Activated T-cell treated with anti-CD3 and anti-CD28 coated beads, Interleukin-2, amount 50 U/mL, for 72 hours (primary cell): Measurements from ENCODE around the gene FUT2. TPM values are rescaled to one million over a fixed set of nuclear protein-coding genes. Genes with fewer than 3 reads are reported as not detected.
A peak's percentile ranks its signal among the peaks of the same experiment; 100 is the strongest.

Experiments used
- ATAC-seq, 2 donors: fragments of 150-1000 bp; cut with Tn5 transposase; replicated peaks in 1 of 2; 2 replicates each; pipeline ENCODE4 v1.10.0; 2021; ENCODE audit warnings: moderate library complexity in 2 of 2, mild to moderate bottlenecking in 1 of 2
- DNase-seq, 2 donors: peaks; one replicate each; pipeline ENCODE4 v3.0.0; 2021 to 2022; ENCODE audit warnings: mixed read lengths in 1 of 2
- H3K27ac Mint-ChIP-seq: one replicate; pipeline ENCODE4 v1.8.0; 2022; ENCODE audit warnings: mild to moderate bottlenecking, moderate library complexity, mixed read lengths
- H3K27me3 Mint-ChIP-seq: one replicate; pipeline ENCODE4 v1.8.0; 2022; ENCODE audit warnings: low read depth, mixed read lengths
- H3K36me3 Mint-ChIP-seq, 2 donors: one replicate each; pipeline ENCODE4 v1.8.0; 2022; ENCODE audit warnings: mixed read lengths in 2 of 2, mild to moderate bottlenecking in 1 of 2; ENCODE audit not compliant: insufficient read depth in 2 of 2
- H3K4me1 Mint-ChIP-seq: one replicate; pipeline ENCODE4 v1.8.0; 2022; ENCODE audit warnings: low read depth, mixed read lengths
- H3K4me3 Mint-ChIP-seq, 2 donors: one replicate each; pipeline ENCODE4 v1.8.0; 2022; ENCODE audit warnings: mild to moderate bottlenecking in 2 of 2, mixed read lengths in 2 of 2, moderate library complexity in 2 of 2
- H3K9me3 Mint-ChIP-seq, 2 donors: one replicate each; pipeline ENCODE4 v1.8.0; 2022; ENCODE audit warnings: mixed read lengths in 2 of 2
- total RNA-seq, 2 donors: library from RNA; stranded (reverse); gene quantifications; one replicate each; pipeline ENCODE4 v1.2.3, GENCODE V29; 2022

FUT2 gene
- total RNA-seq, 2 donors from 2014 or later: not detected

- Mint-ChIP-seq H3K9me3 (no peaks in the 10 kb centered on the region), H3K27ac (peak overlapping the region; percentile 55), H3K4me3 (peak overlapping the region; percentile 65 to 75), H3K36me3 (no peaks in the 10 kb centered on the region), H3K4me1 (peaks cover 7% of the 10 kb centered on the region), H3K27me3 (no peaks in the 10 kb centered on the region)
- DNase-seq (peak; percentile 85 to 86), ATAC-seq (peak; percentile 95 to 96)
These were observed 34.7 kb upstream of the FUT2 start for GRCh38 chr19:48660852-48661710.

DNA sequence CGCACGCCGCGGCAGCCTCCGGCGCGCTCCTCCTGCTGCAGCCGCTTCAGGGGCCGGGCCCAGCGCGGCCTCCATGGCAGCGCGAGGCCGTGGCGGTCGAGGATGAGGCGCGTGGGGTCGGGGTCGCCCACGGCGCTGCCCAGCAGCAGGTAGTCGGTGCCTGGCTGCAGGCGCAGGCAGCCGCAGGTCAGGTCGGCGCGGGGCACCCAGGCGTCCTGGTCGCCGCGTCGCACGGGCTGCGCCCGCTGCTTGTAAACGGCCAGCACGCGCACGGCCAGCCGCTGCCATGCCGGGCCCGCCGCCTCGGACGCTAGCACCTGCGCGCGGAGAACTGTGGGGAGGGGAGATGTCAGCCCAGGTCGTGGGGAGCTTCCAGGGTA lies 34.1 kb upstream of the FUT2 start:
- Mint-ChIP-seq H3K4me1 (peaks cover 7% of the 10 kb centered on the region), H3K9me3 (no peaks in the 10 kb centered on the region), H3K27me3 (no peaks in the 10 kb centered on the region), H3K36me3 (no peaks in the 10 kb centered on the region), H3K4me3 (no peak overlapping the region), H3K27ac (no peak overlapping the region)
- no peak for DNase-seq
- ATAC-seq: no peak

- ATAC-seq (no peak), DNase-seq (no peak)
- no peaks in the 10 kb centered on the region for H3K27me3 Mint-ChIP-seq
- no peaks in the 10 kb centered on the region for H3K9me3 Mint-ChIP-seq
- H3K4me1 Mint-ChIP-seq: peaks cover 7% of the 10 kb centered on the region
- H3K27ac Mint-ChIP-seq: no peak overlapping the region
- H3K36me3 Mint-ChIP-seq: no peaks in the 10 kb centered on the region
- H3K4me3 Mint-ChIP-seq: no peak overlapping the region
These were observed 32.1 kb upstream of the FUT2 start for GRCh38 chr19:48663667-48664066.

- ATAC-seq (no peak), DNase-seq (no peak)
- no peaks in the 10 kb centered on the region for H3K27me3 Mint-ChIP-seq
- H3K9me3 Mint-ChIP-seq: peaks cover 0 to under 1% of the 10 kb centered on the region in 2 donors
- no peaks in the 10 kb centered on the region for H3K36me3 Mint-ChIP-seq
- no peak overlapping the region for H3K27ac Mint-ChIP-seq
- H3K4me1 Mint-ChIP-seq: peaks cover 7% of the 10 kb centered on the region
- no peak overlapping the region for H3K4me3 Mint-ChIP-seq
These were observed 31.3 kb upstream of the FUT2 start for GRCh38 chr19:48664476-48664875.

- no peak overlapping the region for H3K4me3 Mint-ChIP-seq
- H3K27ac Mint-ChIP-seq: no peak overlapping the region
- ATAC-seq: no peak
- no peak for DNase-seq
- H3K9me3 Mint-ChIP-seq: peaks cover 0 to 6% of the 10 kb centered on the region in 2 donors
- peaks cover 4% of the 10 kb centered on the region for H3K4me1 Mint-ChIP-seq
- H3K27me3 Mint-ChIP-seq: no peaks in the 10 kb centered on the region
- H3K36me3 Mint-ChIP-seq: peaks cover 0 to 2% of the 10 kb centered on the region in 2 donors
These were observed 30.0 kb upstream of the FUT2 start for GRCh38 chr19:48665786-48666185.

DNA sequence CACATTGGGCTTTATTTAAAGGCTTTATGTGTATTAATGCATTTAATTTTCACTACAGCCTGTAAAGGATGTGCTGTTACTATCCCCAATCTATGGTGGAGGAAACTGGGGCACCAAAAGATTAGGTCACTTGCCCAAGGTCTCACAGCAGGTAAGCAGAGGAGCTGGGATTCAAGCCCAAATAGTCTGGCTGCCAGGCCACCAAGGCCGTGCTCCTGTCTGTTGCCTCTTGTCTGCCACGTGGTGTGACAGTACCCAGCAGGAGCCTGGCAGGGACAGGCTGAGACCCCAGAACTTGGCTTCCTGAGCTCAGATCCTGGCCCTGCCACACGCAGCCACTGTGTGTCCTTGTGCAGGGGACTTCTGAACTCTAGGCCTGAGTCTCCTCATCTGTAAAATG lies 27.4 kb upstream of the FUT2 start:
- H3K27me3 Mint-ChIP-seq: no peaks in the 10 kb centered on the region
- no peak overlapping the region for H3K4me3 Mint-ChIP-seq
- DNase-seq (no peak), ATAC-seq (no peak)
- peaks cover 0 to 6% of the 10 kb centered on the region in 2 donors for H3K9me3 Mint-ChIP-seq
- peaks cover 0 to 2% of the 10 kb centered on the region in 2 donors for H3K36me3 Mint-ChIP-seq
- H3K27ac Mint-ChIP-seq: no peak overlapping the region
- no peaks in the 10 kb centered on the region for H3K4me1 Mint-ChIP-seq

DNA sequence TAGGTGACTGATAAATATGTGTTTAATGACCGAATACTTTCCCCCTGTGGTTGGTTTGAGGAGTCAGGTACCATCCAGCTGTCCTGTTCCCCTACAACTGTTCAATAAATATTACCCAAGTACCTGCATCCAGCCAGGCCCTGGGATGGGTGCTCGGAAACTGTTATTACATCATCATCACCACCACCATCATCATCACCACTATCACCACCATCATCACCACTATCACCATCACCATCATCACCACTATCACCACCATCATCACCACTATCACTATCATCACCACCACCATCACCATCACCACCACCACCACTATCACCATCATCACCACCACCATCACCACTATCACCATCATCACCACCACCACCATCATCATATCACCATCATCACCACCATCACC lies 27.0 kb upstream of the FUT2 start:
- Mint-ChIP-seq H3K27me3 (no peaks in the 10 kb centered on the region), H3K4me1 (no peaks in the 10 kb centered on the region), H3K4me3 (no peak overlapping the region), H3K27ac (no peak overlapping the region), H3K9me3 (peaks cover 0 to 6% of the 10 kb centered on the region in 2 donors), H3K36me3 (peaks cover 0 to 2% of the 10 kb centered on the region in 2 donors)
- DNase-seq: no peak
- ATAC-seq: no peak

GRCh38 chr19:48669903-48670668 lies 25.7 kb upstream of the FUT2 start:
- peaks cover 0 to 6% of the 10 kb centered on the region in 2 donors for H3K9me3 Mint-ChIP-seq
- peaks cover 0 to 2% of the 10 kb centered on the region in 2 donors for H3K36me3 Mint-ChIP-seq
- no peak overlapping the region for H3K4me3 Mint-ChIP-seq
- H3K4me1 Mint-ChIP-seq: peaks cover under 1% of the 10 kb centered on the region
- DNase-seq (no peak), ATAC-seq (no peak)
- no peaks in the 10 kb centered on the region for H3K27me3 Mint-ChIP-seq
- peak overlapping the region; percentile 24 for H3K27ac Mint-ChIP-seq

GRCh38 chr19:48670699-48671445 lies 24.9 kb upstream of the FUT2 start:
- Mint-ChIP-seq H3K27ac (no peak overlapping the region), H3K36me3 (peaks cover 0 to 2% of the 10 kb centered on the region in 2 donors), H3K4me3 (no peak overlapping the region), H3K4me1 (peaks cover 5% of the 10 kb centered on the region), H3K9me3 (peaks cover 0 to 6% of the 10 kb centered on the region in 2 donors), H3K27me3 (no peaks in the 10 kb centered on the region)
- DNase-seq (no peak), ATAC-seq (no peak)

DNA sequence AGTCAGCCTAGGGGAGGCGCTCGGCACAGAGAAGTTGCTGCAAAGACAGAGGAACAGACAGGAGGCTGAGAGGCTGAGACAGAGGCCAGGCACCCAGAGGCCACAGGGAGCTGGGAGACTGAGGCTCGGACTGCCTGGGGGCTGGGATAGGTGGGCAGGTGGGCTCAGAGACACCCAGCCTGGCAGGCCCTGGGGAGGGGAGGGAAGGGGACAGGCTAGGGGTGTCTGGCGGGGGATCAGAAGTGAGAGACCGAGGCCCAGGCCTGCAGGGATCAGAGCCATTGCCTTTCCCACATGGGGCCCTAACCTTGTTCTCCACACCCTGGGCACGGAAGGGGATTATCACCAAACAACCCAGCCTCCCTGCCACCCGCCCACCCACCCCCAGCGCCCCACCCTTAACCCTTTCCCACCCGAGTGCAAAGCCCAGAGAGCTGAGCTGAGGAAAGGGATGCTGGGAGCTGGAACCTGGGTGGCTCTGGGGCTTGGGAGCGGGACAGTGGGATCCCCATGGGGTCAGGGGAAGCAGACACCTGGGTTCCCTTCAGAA lies 24.2 kb upstream of the FUT2 start:
- Mint-ChIP-seq H3K4me1 (peaks cover 5% of the 10 kb centered on the region), H3K27ac (no peak overlapping the region)
- no peak for ATAC-seq

GRCh38 chr19:48672994-48673393 lies 22.8 kb upstream of the FUT2 start, which contains the start of gene NTN5:
TSS of gene NTN5 (minus strand) at chr19:48673017. CDS start at chr19:48670986, 2,031 bp downstream.
- Mint-ChIP-seq H3K9me3 (peaks cover 0 to 6% of the 10 kb centered on the region in 2 donors), H3K27ac (no peak within 1 kb of the TSS), H3K27me3 (no peaks in the 10 kb centered on the region), H3K36me3 (peaks cover 0 to 2% of the 10 kb centered on the region in 2 donors), H3K4me3 (no peak within 1 kb of the TSS), H3K4me1 (peaks cover 5% of the 10 kb centered on the region)
- no peak for ATAC-seq
- DNase-seq: no peak

More for the DNA sequence above, 24.2 kb upstream of the FUT2 start:
- DNase-seq: no peak
- Mint-ChIP-seq H3K9me3 (peaks cover 0 to 6% of the 10 kb centered on the region in 2 donors), H3K4me3 (no peak overlapping the region), H3K36me3 (peaks cover 0 to 2% of the 10 kb centered on the region in 2 donors), H3K27me3 (no peaks in the 10 kb centered on the region)

DNA sequence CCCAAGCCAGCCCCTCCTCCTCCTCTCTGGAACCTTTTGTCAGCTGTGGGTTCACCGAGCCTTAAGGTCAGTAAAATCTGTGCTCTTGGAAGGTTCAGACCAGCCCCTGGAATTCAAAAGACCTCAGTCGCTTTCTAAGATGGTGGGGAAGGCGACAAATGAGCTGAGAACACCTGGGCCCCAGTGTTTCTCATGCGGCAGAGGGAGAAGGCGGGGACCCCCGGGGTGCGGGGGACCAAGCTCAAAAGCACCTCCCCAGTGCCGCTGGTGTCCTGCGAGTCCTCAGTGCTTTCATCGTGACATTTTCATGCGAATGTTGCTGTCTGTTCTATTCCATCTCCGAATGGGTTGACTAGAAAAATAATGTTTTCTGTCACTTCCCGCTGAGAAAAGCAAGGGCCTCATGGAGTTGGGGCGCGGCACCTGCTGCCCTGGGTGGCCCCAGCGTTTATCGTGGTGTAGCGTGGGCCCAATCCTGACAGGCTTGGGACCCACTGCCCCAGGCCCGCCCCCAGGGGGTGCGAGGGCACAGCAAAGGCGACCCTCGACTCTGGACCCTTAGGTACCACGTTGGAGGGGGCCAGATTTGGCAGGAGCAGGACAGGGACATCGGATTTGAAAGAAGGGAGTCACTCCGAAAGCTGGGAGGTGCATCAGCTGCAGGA lies 22.2 kb upstream of the FUT2 start:
- Mint-ChIP-seq H3K9me3 (peaks cover 0 to 6% of the 10 kb centered on the region in 2 donors), H3K27me3 (no peaks in the 10 kb centered on the region), H3K36me3 (peaks cover 0 to 2% of the 10 kb centered on the region in 2 donors), H3K27ac (no peak overlapping the region), H3K4me3 (no peak overlapping the region), H3K4me1 (peaks cover 5% of the 10 kb centered on the region)
- ATAC-seq (no peak), DNase-seq (no peak)
